Head of caudate nucleus (tissue), 42 donors: ENCODE data around the gene FLT4.

Source experiments
- DNase-seq, 42 donors: peaks; one replicate each; pipeline versions ENCODE4 v3.0.0 to v3.0.0-alpha.2; 2020 to 2021; ENCODE audit warnings: mixed read lengths in 7 of 42
- intact Hi-C: fragments of 100-400 bp; cut with DNase I; formaldehyde crosslinking; loops from one replicate; pipeline ENCODE4 v1.15.0; 2022

The FLT4 gene

GRCh38 chr5:180645274-180646204 lies 3.9 kb downstream of the FLT4 start:
- peak in 9 of 42 donors; percentile 4 to 25 (median 20) for DNase-seq
- intact Hi-C loops, result no loop called here

GRCh38 chr5:180644825-180645273 lies 4.6 kb downstream of the FLT4 start:
- intact Hi-C loops, result no loop called here
- DNase-seq, result peak in 9 of 42 donors; percentile 4 to 23 (median 14)

- intact Hi-C loops, result no loop called here
- DNase-seq, result peak in 5 of 42 donors; percentile 3 to 23 (median 22)
These were observed 5.1 kb downstream of the FLT4 start for GRCh38 chr5:180644129-180644824.

GRCh38 chr5:180643191-180643851 lies 6.1 kb downstream of the FLT4 start:
- DNase-seq, result peak in 10 of 42 donors; percentile 5 to 29 (median 16)
- intact Hi-C loops, result no loop called here

- intact Hi-C loops, result no loop called here
- DNase-seq, result peak in 5 of 42 donors; percentile 2 to 27 (median 13)
These were observed 6.6 kb downstream of the FLT4 start for GRCh38 chr5:180642779-180643178.

GRCh38 chr5:180642181-180642775 lies 7.1 kb downstream of the FLT4 start:
- intact Hi-C loops, result no loop called here
- DNase-seq, result peak in 12 of 42 donors; percentile 2 to 27 (median 10)

- intact Hi-C loops, result no loop called here
- DNase-seq, result peak in 9 of 42 donors; percentile 3 to 33 (median 14)
These were observed 7.9 kb downstream of the FLT4 start for GRCh38 chr5:180641566-180641900.

- DNase-seq, result peak in 11 of 42 donors; percentile 1 to 29 (median 12)
- intact Hi-C loops, result no loop called here
These were observed 8.4 kb downstream of the FLT4 start for GRCh38 chr5:180640861-180641565.

GRCh38 chr5:180640611-180640860 lies 8.9 kb downstream of the FLT4 start:
- intact Hi-C loops, result no loop called here
- peak in 6 of 42 donors; percentile 0 to 24 (median 13) for DNase-seq

GRCh38 chr5:180639741-180640610 lies 9.4 kb downstream of the FLT4 start:
- peak in 9 of 42 donors; percentile 1 to 30 (median 9) for DNase-seq
- intact Hi-C loops, result no loop called here

GRCh38 chr5:180639287-180639686 lies 10.1 kb downstream of the FLT4 start:
- DNase-seq, result no peak
- intact Hi-C loops, result no loop called here

- peak in 7 of 42 donors; percentile 0 to 25 (median 8) for DNase-seq
- intact Hi-C loops, result no loop called here
These were observed 11.3 kb downstream of the FLT4 start for GRCh38 chr5:180637962-180638680.

- intact Hi-C loops, result no loop called here
- DNase-seq, result peak in 5 of 42 donors; percentile 0 to 25 (median 11)
These were observed 12.9 kb downstream of the FLT4 start for GRCh38 chr5:180636403-180637075.

GRCh38 chr5:180636016-180636402 lies 13.4 kb downstream of the FLT4 start:
- peak in 1 of 42 donors; percentile 4 for DNase-seq
- intact Hi-C loops, result no loop called here

GRCh38 chr5:180633283-180634177 lies 15.9 kb downstream of the FLT4 start:
- intact Hi-C loops, result no loop called here
- DNase-seq, result no peak

GRCh38 chr5:180632768-180633167 lies 16.6 kb downstream of the FLT4 start:
- intact Hi-C loops, result no loop called here
- no peak for DNase-seq
